ENCODE results near the gene PIWIL1. TPM values are rescaled to one million over a fixed set of nuclear protein-coding genes. Genes with fewer than 3 reads are reported as not detected.

Gene PIWIL1
- total and polyA plus RNA-seq, 2 experiments from 2014 or later: not detected

DNA sequence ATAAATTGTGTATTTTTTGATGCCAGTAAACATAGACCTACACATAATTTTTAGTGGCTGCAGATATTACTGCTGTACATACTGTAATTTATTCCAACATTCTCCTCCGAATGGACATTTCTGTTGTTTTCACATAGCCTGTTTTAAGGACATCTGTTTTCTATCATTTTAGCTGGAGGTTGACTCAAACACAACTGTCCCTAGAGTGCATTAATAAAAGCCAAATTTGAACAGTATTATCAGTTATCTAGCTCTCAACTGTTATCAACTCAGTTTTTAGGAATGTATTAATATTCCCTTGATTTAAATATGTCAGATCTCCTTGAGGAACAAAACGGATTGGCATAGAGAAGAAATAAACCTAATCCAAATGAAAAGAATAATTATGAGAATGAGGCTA is 17.2 kb upstream of the PIWIL1 start:
- Histone ChIP-seq H3K4me2 (ENCODE audit: unreplicated experiment) (no peak overlapping the region), H3K36me3 (ENCODE audit: low read depth) (no peaks in the 10 kb centered on the region), H3K9me2 (ENCODE audit: insufficient read depth) (no peaks in the 10 kb centered on the region), H3K27me3 (replicated peaks; ENCODE audit: insufficient read depth) (no peaks in the 10 kb centered on the region), H3K4me1 (ENCODE audit: insufficient read depth) (no peaks in the 10 kb centered on the region), H3K9me3 (ENCODE audit: low read depth) (no peaks in the 10 kb centered on the region), H3K4me3 (no peak overlapping the region), H4K20me1 (ENCODE audit: insufficient read depth) (no peaks in the 10 kb centered on the region), H3F3A (ENCODE audit: insufficient read depth) (no peaks in the 10 kb centered on the region), H3K9ac (no peak overlapping the region), H3K27ac (no peak overlapping the region), H2AFZ (no peak overlapping the region), H3K79me2 (ENCODE audit: insufficient read depth) (no peaks in the 10 kb centered on the region)
- TF ChIP-seq EZH2 (IDR thresholded peaks at IDR 0.05; ENCODE audit: insufficient read depth, poor library complexity, severe bottlenecking): no peak
- WGBS, 2 experiments (ENCODE audit: low coverage in 1 of 2, low lambda C conversion rate in 2 of 2, missing lambda C conversion rate in 2 of 2): 2 to 3% methylated on average over 2 of the region's 2 CpGs
- DNase-seq: no peak
- in situ Hi-C loops (cut with MboI): no loop called here

DNA sequence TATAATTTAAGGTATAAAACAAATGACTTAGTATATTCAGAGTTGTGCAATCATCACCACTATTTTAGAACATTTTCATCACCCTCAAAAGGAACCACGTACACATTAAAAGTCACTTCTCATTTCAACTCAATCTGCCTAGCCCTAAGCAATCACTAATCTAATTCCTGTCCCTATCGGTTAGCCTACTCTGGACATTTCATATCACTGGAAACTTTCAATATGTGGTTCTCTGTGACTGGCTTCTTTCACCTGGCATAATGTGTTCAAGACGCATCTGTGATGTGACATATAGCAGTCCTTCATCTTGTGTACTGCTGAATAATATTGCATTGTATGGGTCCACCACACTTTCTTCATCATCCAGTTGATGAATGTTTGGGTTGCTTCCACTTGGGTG is 15.4 kb upstream of the PIWIL1 start:
- Histone ChIP-seq H3K36me3 (ENCODE audit: low read depth) (no peaks in the 10 kb centered on the region), H3K79me2 (ENCODE audit: insufficient read depth) (no peaks in the 10 kb centered on the region), H3K27me3 (replicated peaks; ENCODE audit: insufficient read depth) (no peaks in the 10 kb centered on the region), H3F3A (ENCODE audit: insufficient read depth) (no peaks in the 10 kb centered on the region), H3K9me2 (ENCODE audit: insufficient read depth) (no peaks in the 10 kb centered on the region), H3K9ac (no peak overlapping the region), H2AFZ (no peak overlapping the region), H3K4me3 (no peak overlapping the region), H3K4me1 (ENCODE audit: insufficient read depth) (no peaks in the 10 kb centered on the region), H4K20me1 (ENCODE audit: insufficient read depth) (no peaks in the 10 kb centered on the region), H3K27ac (no peak overlapping the region), H3K9me3 (ENCODE audit: low read depth) (no peaks in the 10 kb centered on the region), H3K4me2 (ENCODE audit: unreplicated experiment) (no peak overlapping the region)
- DNase-seq: no peak
- TF ChIP-seq EZH2phosphoT487 (IDR thresholded peaks at IDR 0.05; ENCODE audit: insufficient read depth, low read depth) (no peak), EZH2 (IDR thresholded peaks at IDR 0.05; ENCODE audit: insufficient read depth, poor library complexity, severe bottlenecking) (no peak)
- in situ Hi-C loops (cut with MboI): no loop called here
- 18 to 21% methylated on average over 3 of the region's 3 CpGs for WGBS, 2 experiments (ENCODE audit: low coverage in 1 of 2, low lambda C conversion rate in 2 of 2, missing lambda C conversion rate in 2 of 2)

DNA sequence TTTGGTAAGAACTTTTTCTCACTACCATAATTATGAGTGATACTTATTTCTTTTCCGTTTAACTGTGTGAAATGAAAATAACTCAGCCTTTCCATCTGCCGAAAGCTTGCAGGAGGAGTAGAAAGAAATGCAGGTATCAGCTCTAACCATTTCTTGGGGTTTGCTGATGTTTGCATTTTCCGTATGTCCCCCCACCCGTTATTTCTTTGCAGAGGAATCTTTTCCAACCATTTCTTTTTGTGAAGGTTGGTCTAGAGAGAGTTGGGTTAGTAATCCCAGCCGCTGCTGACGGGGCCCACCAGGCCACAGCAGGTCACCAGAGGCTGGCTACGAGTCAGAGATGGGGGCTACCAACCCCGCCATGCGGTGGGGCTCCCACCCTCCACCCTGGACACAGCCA is 7.0 kb upstream of the PIWIL1 start:
- no peaks in the 10 kb centered on the region for H3K36me3 ChIP-seq (ENCODE audit: low read depth)
- no peaks in the 10 kb centered on the region for H4K20me1 ChIP-seq (ENCODE audit: insufficient read depth)
- H3K9me2 ChIP-seq (ENCODE audit: insufficient read depth): no peaks in the 10 kb centered on the region
- H3K4me3 ChIP-seq: no peak overlapping the region
- H3K27ac ChIP-seq: no peak overlapping the region
- no peaks in the 10 kb centered on the region for H3K4me1 ChIP-seq (ENCODE audit: insufficient read depth)
- no peak overlapping the region for H2AFZ ChIP-seq
- no peak for DNase-seq
- no peak overlapping the region for H3K9ac ChIP-seq
- no peaks in the 10 kb centered on the region for H3K9me3 ChIP-seq (ENCODE audit: low read depth)
- no peaks in the 10 kb centered on the region for H3F3A ChIP-seq (ENCODE audit: insufficient read depth)
- H3K4me2 ChIP-seq (ENCODE audit: unreplicated experiment): no peak overlapping the region
- H3K27me3 ChIP-seq (replicated peaks; ENCODE audit: insufficient read depth): no peaks in the 10 kb centered on the region; the same call in 1 of the 2 replicates
- WGBS, 2 experiments (ENCODE audit: low coverage in 1 of 2, low lambda C conversion rate in 2 of 2, missing lambda C conversion rate in 2 of 2): 41 to 44% methylated on average over 9 of the region's 9 CpGs
- in situ Hi-C loops (cut with MboI): loop anchor here (10.0 kb wide), 1 partner anchor 286 kb away; no protein-coding TSS in a partner anchor
- TF ChIP-seq EZH2phosphoT487 (IDR thresholded peaks at IDR 0.05; ENCODE audit: insufficient read depth, low read depth) (no peak), EZH2 (IDR thresholded peaks at IDR 0.05; ENCODE audit: insufficient read depth, poor library complexity, severe bottlenecking) (no peak)
- no peaks in the 10 kb centered on the region for H3K79me2 ChIP-seq (ENCODE audit: insufficient read depth)

DNA sequence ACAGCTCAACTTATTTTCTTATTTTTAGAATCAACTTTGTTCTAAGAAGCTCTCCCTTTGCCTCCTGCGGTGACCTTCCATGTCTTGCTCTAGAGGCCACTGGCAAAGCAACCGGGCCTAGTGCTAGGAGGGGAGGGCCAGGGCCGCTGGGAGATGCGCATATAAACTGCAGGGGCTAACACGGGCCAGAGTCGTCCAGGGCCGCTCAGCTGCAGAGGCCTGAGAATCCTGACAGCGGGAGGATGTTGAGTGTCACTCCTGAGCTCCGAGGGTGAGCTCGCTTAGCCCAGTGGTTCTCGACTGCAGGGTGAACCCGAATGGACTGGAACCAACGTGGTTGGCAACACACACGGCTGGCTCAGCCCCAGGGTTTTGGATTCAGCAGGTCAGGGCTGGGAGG is 6.5 kb upstream of the PIWIL1 start:
- Histone ChIP-seq H2AFZ (no peak overlapping the region), H3K4me3 (no peak overlapping the region), H3K79me2 (ENCODE audit: insufficient read depth) (no peaks in the 10 kb centered on the region), H3K27ac (no peak overlapping the region), H3K27me3 (replicated peaks; ENCODE audit: insufficient read depth) (no peaks in the 10 kb centered on the region; the same call in 1 of the 2 replicates), H3K9me3 (ENCODE audit: low read depth) (no peaks in the 10 kb centered on the region), H4K20me1 (ENCODE audit: insufficient read depth) (no peaks in the 10 kb centered on the region), H3K4me2 (ENCODE audit: unreplicated experiment) (no peak overlapping the region), H3K9me2 (ENCODE audit: insufficient read depth) (no peaks in the 10 kb centered on the region), H3F3A (ENCODE audit: insufficient read depth) (no peaks in the 10 kb centered on the region), H3K4me1 (ENCODE audit: insufficient read depth) (no peaks in the 10 kb centered on the region), H3K36me3 (ENCODE audit: low read depth) (no peaks in the 10 kb centered on the region), H3K9ac (no peak overlapping the region)
- in situ Hi-C loops (cut with MboI): loop anchor here (10.0 kb wide), 1 partner anchor 286 kb away; no protein-coding TSS in a partner anchor
- DNase-seq: no peak
- no peak for TF ChIP-seq EZH2phosphoT487 (IDR thresholded peaks at IDR 0.05; ENCODE audit: insufficient read depth, low read depth)
- WGBS, 2 experiments (ENCODE audit: low coverage in 1 of 2, low lambda C conversion rate in 2 of 2, missing lambda C conversion rate in 2 of 2): 59 to 61% methylated on average over 14 of the region's 14 CpGs

DNA sequence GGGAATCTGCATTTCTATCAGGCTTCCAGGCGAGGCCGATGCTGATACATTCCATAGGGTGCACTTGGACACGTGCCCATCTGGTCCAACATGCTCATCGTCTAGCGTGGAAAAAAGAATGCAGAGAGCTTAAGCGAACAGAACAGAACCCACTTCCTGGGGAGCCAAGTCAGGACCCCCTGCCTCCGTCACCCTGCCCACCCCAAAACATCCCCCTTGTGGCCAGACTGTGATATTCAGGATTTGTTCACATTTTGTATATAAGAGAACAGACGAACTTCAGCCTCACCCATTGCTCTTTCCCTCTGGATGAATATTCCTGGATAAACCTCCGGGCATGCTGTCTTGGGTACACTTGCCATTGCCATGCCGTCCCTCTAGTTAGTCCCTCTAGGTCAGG is 4.3 kb upstream of the PIWIL1 start:
- no peak for TF ChIP-seq EZH2phosphoT487 (IDR thresholded peaks at IDR 0.05; ENCODE audit: insufficient read depth, low read depth)
- no peak for TF ChIP-seq EZH2 (IDR thresholded peaks at IDR 0.05; ENCODE audit: insufficient read depth, poor library complexity, severe bottlenecking)
- H3K9me3 ChIP-seq (ENCODE audit: low read depth): no peaks in the 10 kb centered on the region
- H3K4me1 ChIP-seq (ENCODE audit: insufficient read depth): no peaks in the 10 kb centered on the region
- WGBS, 2 experiments (ENCODE audit: low coverage in 1 of 2, low lambda C conversion rate in 2 of 2, missing lambda C conversion rate in 2 of 2): 21 to 23% methylated on average over 10 of the region's 10 CpGs
- no peaks in the 10 kb centered on the region for H3K79me2 ChIP-seq (ENCODE audit: insufficient read depth)
- in situ Hi-C loops (cut with MboI): loop anchor here (10.0 kb wide), 1 partner anchor 289 kb away; no protein-coding TSS in a partner anchor
- H3K4me3 ChIP-seq: no peak overlapping the region
- H4K20me1 ChIP-seq (ENCODE audit: insufficient read depth): no peaks in the 10 kb centered on the region
- H3K9ac ChIP-seq: no peak overlapping the region
- H3F3A ChIP-seq (ENCODE audit: insufficient read depth): no peaks in the 10 kb centered on the region
- no peak overlapping the region for H3K27ac ChIP-seq
- DNase-seq: no peak
- H3K4me2 ChIP-seq (ENCODE audit: unreplicated experiment): no peak overlapping the region
- no peaks in the 10 kb centered on the region; the same call in 1 of the 2 replicates for H3K27me3 ChIP-seq (replicated peaks; ENCODE audit: insufficient read depth)
- no peaks in the 10 kb centered on the region for H3K36me3 ChIP-seq (ENCODE audit: low read depth)
- no peaks in the 10 kb centered on the region for H3K9me2 ChIP-seq (ENCODE audit: insufficient read depth)
- no peak overlapping the region for H2AFZ ChIP-seq

Data from GM23248 (cell line).